Activated T-cell treated with anti-CD3 and anti-CD28 coated beads, Interleukin-2, amount 50 U/mL, for 4 hours (primary cell): Measurements from ENCODE around the gene GPR63. TPM values are rescaled to one million over a fixed set of nuclear protein-coding genes. Genes with fewer than 3 reads are reported as not detected.
"Not testable (repeated sequence)": the region's sequence is repeated elsewhere in the genome, so short reads cannot be mapped to it uniquely, and the experiment has no call there.

ENCODE experiments used
- ATAC-seq, 2 donors: fragments of 200-7000 bp; cut with Tn5 transposase; one replicate each; pipeline ENCODE4 v1.10.0; 2021
- DNase-seq: peaks from one replicate; pipeline ENCODE4 v3.0.0-alpha.2; 2020
- H3K27me3 Mint-ChIP-seq: one replicate; pipeline ENCODE4 v1.8.0; 2021; ENCODE audit warnings: low read depth, mixed read lengths
- H3K36me3 Mint-ChIP-seq: one replicate; pipeline ENCODE4 v1.8.0; 2022; ENCODE audit warnings: mixed read lengths; ENCODE audit not compliant: insufficient read depth
- H3K4me1 Mint-ChIP-seq: one replicate; pipeline ENCODE4 v1.8.0; 2021; ENCODE audit warnings: low read depth, mixed read lengths
- H3K4me3 Mint-ChIP-seq: one replicate; pipeline ENCODE4 v1.8.0; 2021; ENCODE audit warnings: mild to moderate bottlenecking, moderate library complexity, mixed read lengths
- H3K9me3 Mint-ChIP-seq: one replicate; pipeline ENCODE4 v1.8.0; 2021; ENCODE audit warnings: mixed read lengths
- total RNA-seq, 3 donors: library from RNA; stranded (reverse); gene quantifications; one replicate each; pipeline ENCODE4 v1.2.1, GENCODE V29; 2021

GPR63 gene, protein sequence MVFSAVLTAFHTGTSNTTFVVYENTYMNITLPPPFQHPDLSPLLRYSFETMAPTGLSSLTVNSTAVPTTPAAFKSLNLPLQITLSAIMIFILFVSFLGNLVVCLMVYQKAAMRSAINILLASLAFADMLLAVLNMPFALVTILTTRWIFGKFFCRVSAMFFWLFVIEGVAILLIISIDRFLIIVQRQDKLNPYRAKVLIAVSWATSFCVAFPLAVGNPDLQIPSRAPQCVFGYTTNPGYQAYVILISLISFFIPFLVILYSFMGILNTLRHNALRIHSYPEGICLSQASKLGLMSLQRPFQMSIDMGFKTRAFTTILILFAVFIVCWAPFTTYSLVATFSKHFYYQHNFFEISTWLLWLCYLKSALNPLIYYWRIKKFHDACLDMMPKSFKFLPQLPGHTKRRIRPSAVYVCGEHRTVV
- under 1 TPM; 0.48 to 0.63 (median 0.57) TPM for total RNA-seq

GRCh38 chr6:96837081-96837971 is at the start of gene GPR63:
Gene GPR63, minus strand, starts transcription at chr6:96837477. Its CDS starts 37,746 bp downstream, at chr6:96799731.
- H3K36me3 Mint-ChIP-seq: no peaks in the 10 kb centered on the region
- peak; percentile 89 to 90 for ATAC-seq
- H3K4me3 Mint-ChIP-seq: peak within 1 kb of the TSS; percentile 85
- peaks cover 11% of the 10 kb centered on the region for H3K4me1 Mint-ChIP-seq
- peak; percentile 51 for DNase-seq
- peaks cover 38% of the 10 kb centered on the region for H3K27me3 Mint-ChIP-seq
- no peaks in the 10 kb centered on the region for H3K9me3 Mint-ChIP-seq

DNA sequence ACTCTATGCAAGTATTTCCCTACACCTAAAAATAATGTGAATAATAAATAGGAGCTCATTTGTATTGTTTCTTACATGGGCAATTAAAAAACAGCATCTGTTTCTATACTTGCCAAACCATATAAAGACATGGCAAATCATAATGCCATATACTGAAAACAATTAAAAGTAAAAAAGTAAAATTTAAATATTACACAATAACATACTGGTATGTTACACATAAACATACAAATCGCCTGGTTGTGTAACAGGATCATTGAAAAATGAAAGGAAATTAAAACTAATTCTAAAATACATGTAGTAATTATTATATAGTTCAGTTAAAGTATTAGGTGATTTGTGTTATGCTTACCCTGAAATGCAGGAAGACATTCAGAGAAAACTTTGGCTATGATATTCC is 49.2 kb upstream of the GPR63 start:
- peaks cover 7% of the 10 kb centered on the region for H3K4me1 Mint-ChIP-seq
- DNase-seq (no peak), ATAC-seq (no peak)
- peaks cover 10% of the 10 kb centered on the region for H3K36me3 Mint-ChIP-seq
- H3K9me3 Mint-ChIP-seq: no peaks in the 10 kb centered on the region
- H3K27me3 Mint-ChIP-seq: no peaks in the 10 kb centered on the region
- no peak overlapping the region for H3K4me3 Mint-ChIP-seq

DNA sequence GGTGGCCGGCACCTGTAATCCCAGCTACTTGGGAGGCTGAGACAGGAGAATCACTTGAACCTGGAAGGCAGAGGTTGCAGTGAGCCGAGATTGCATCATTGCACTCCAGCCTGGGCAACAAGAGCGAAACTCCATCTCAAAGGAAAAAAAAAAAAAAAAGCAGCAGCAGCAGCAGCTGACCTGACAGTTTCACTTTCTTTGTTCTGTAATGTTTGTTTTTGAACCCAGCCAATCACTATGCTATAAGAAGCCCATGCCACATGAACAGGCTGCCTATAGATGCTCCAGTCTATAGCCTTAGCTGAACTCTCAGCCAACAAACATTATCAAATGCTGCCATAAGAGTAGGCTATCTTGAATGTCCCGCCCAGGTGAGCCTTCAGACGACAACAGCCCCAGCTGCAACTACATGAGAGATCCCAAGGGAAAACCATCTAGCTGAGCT is 47.9 kb upstream of the GPR63 start:
- H3K27me3 Mint-ChIP-seq, DNase-seq, H3K9me3 Mint-ChIP-seq, H3K36me3 Mint-ChIP-seq, H3K4me1 Mint-ChIP-seq, H3K4me3 Mint-ChIP-seq: not testable (repeated sequence)
- peak in 1 of 2 donors; percentile 30 for ATAC-seq

DNA sequence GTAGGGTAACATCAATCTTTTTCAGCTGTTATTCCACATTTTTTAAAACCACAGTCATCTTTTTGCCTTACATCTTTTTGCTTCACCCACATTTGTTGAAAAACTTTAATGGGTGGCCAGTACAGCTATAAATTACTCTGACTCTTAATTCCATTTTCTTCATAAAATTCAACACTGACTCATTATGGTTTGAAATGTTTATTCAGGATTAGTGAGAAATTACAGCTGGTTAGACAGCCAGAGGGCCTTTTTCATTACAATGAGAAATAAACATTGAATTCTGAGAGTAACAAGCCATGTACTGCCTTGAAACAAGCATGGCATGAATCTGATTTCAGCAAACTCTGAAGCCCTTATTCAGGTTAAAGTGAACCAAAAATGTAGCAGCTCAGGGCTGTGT is 40.9 kb upstream of the GPR63 start:
- Mint-ChIP-seq H3K36me3 (no peaks in the 10 kb centered on the region), H3K4me1 (no peaks in the 10 kb centered on the region), H3K27me3 (peaks cover 2% of the 10 kb centered on the region), H3K4me3 (no peak overlapping the region), H3K9me3 (no peaks in the 10 kb centered on the region)
- DNase-seq (no peak), ATAC-seq (no peak)

DNA sequence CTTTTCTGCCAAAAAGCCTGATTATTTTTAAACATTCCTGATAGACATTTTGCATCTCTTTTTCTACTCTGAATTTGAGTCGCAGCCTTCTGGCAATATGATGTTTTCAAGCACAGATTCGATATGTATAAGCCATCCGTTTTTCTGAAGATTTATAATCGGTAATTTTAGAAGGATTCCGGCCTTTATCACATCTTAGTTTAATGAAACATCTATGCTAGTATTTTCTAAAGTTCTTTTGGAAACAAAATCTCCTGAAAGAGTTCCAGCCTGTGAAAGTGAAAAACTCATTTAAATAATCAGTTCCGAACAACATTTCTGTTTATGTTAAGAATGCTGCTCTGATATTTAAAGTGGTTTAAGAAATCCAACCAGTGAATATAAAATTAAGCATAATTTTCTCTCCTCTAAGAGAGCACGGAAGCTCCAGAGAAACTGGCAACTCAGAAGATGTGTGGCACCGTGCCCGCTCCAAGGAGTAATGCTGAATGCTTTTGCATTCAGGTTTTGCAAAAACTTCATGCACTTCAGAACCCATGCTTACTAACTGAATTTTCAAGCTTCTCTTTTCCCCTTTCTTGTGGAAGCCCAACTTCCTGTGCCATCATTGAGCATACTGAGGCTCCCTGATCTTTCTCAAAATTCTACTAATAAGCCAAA is 39.7 kb upstream of the GPR63 start:
- Mint-ChIP-seq H3K9me3 (no peaks in the 10 kb centered on the region), H3K36me3 (no peaks in the 10 kb centered on the region), H3K27me3 (peaks cover 2% of the 10 kb centered on the region), H3K4me1 (no peaks in the 10 kb centered on the region), H3K4me3 (no peak overlapping the region)
- DNase-seq: no peak
- no peak for ATAC-seq

DNA sequence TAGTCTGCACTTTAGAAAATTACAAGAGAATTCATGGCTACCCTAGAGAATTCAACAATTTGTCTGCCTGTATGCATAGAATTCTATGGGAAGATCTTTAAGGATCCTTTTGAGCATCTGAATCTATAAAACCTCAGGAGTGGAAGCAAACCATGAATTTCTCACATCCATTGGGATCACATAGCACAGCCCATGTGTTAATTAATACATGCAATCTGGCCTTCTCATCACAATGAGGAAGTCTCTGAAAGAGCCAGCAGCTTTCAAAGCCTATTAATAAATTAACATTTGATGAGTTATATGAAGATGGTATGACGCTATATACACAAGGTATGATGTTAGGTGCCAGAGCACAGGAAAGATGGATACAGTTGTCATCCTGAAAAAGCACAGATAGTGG is 35.7 kb upstream of the GPR63 start:
- H3K27me3 Mint-ChIP-seq: peaks cover 9% of the 10 kb centered on the region
- DNase-seq (no peak), ATAC-seq (no peak)
- no peaks in the 10 kb centered on the region for H3K36me3 Mint-ChIP-seq
- H3K4me3 Mint-ChIP-seq: no peak overlapping the region
- H3K4me1 Mint-ChIP-seq: no peaks in the 10 kb centered on the region
- no peaks in the 10 kb centered on the region for H3K9me3 Mint-ChIP-seq

- Mint-ChIP-seq H3K36me3 (no peaks in the 10 kb centered on the region), H3K4me1 (no peaks in the 10 kb centered on the region), H3K9me3 (peaks cover 4% of the 10 kb centered on the region), H3K27me3 (peaks cover 32% of the 10 kb centered on the region), H3K4me3 (no peak overlapping the region)
- no peak for DNase-seq
- ATAC-seq: no peak
Measured at GRCh38 chr6:96865055-96865405, 27.8 kb upstream of the GPR63 start.

- Mint-ChIP-seq H3K27me3 (peaks cover 34% of the 10 kb centered on the region), H3K4me3 (no peak overlapping the region), H3K4me1 (no peaks in the 10 kb centered on the region), H3K9me3 (peaks cover 4% of the 10 kb centered on the region), H3K36me3 (no peaks in the 10 kb centered on the region)
- no peak for ATAC-seq
- DNase-seq: no peak
Measured at GRCh38 chr6:96864216-96865054, 27.2 kb upstream of the GPR63 start.

GRCh38 chr6:96862560-96862959 is 25.3 kb upstream of the GPR63 start:
- H3K4me3 Mint-ChIP-seq: no peak overlapping the region
- no peaks in the 10 kb centered on the region for H3K36me3 Mint-ChIP-seq
- peaks cover 27% of the 10 kb centered on the region for H3K27me3 Mint-ChIP-seq
- H3K4me1 Mint-ChIP-seq: no peaks in the 10 kb centered on the region
- ATAC-seq (no peak), DNase-seq (no peak)
- H3K9me3 Mint-ChIP-seq: peaks cover 4% of the 10 kb centered on the region

DNA sequence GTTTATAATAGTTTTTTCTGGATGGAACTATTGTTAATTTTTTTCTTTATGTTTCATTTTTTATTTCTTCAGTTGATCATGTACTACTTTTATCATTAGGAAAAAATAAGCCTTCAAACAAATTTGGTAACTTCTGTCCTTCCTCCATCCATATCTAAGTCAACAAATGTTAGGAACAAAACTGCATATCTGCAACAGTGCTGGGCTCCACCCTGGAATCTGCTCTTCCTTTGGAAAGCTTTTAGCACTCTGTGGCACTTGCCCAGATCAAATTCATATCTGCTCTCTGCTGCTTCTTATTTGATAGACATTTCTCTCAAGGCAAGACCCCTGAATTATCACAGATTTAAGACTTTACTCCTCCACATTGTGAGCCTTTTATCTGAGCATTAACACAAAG is 24.3 kb upstream of the GPR63 start:
- Mint-ChIP-seq H3K4me3 (no peak overlapping the region), H3K4me1 (no peaks in the 10 kb centered on the region), H3K36me3 (no peaks in the 10 kb centered on the region), H3K27me3 (peaks cover 31% of the 10 kb centered on the region), H3K9me3 (peaks cover 4% of the 10 kb centered on the region)
- DNase-seq (no peak), ATAC-seq (no peak)

DNA sequence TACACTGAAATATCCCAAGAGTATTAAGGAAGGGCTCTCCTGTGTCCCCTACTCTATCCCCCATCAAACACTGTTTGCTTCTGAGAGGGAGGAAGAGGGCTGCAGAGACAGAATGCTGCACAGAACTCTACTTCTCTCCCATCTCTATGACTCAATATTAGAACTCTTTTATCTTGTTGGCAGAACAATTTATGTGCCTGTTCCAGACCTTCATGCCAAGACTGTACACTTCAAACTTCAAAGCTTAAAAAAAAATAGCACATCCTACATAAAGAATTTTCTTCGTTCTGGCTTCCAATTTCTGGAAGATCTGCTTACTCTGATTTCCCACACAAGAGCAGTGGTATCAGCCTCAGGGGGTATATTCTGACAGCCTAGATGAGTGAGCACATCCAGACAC is 19.6 kb upstream of the GPR63 start:
- H3K27me3 Mint-ChIP-seq: peaks cover 16% of the 10 kb centered on the region
- no peaks in the 10 kb centered on the region for H3K4me1 Mint-ChIP-seq
- no peak for DNase-seq
- peaks cover 4% of the 10 kb centered on the region for H3K9me3 Mint-ChIP-seq
- no peak overlapping the region for H3K4me3 Mint-ChIP-seq
- H3K36me3 Mint-ChIP-seq: no peaks in the 10 kb centered on the region
- no peak for ATAC-seq

DNA sequence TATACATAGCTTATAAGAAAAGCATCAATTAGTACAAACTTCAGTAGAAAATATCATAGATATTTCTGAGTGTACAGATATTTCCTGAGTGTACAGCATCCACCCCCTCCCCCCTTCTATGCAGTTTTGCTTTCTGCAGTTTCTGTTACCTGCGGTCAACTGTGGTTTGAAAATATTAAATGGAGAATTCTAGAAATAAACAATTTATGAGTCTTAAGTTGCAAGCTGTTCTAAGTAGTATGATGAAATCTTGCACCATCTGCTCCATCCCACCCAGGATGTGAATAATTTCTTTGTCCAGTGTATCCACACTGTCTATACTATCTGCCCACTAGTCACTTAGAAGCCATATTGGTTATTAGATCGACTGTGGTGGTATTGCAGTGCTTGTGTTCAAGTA is 15.8 kb upstream of the GPR63 start:
- ATAC-seq (no peak), DNase-seq (no peak)
- Mint-ChIP-seq H3K36me3 (no peaks in the 10 kb centered on the region), H3K27me3 (peaks cover 5% of the 10 kb centered on the region), H3K9me3 (no peaks in the 10 kb centered on the region), H3K4me1 (no peaks in the 10 kb centered on the region), H3K4me3 (no peak overlapping the region)

- DNase-seq: no peak
- ATAC-seq: no peak
- Mint-ChIP-seq H3K9me3 (no peaks in the 10 kb centered on the region), H3K4me1 (no peaks in the 10 kb centered on the region), H3K27me3 (peaks cover 7% of the 10 kb centered on the region), H3K4me3 (no peak overlapping the region), H3K36me3 (no peaks in the 10 kb centered on the region)
Measured at GRCh38 chr6:96852605-96853004, 15.3 kb upstream of the GPR63 start.

GRCh38 chr6:96851858-96852257 is 14.6 kb upstream of the GPR63 start:
- DNase-seq (no peak), ATAC-seq (no peak)
- Mint-ChIP-seq H3K4me3 (no peak overlapping the region), H3K27me3 (peaks cover 8% of the 10 kb centered on the region), H3K4me1 (no peaks in the 10 kb centered on the region), H3K9me3 (peaks cover 7% of the 10 kb centered on the region), H3K36me3 (no peaks in the 10 kb centered on the region)
